Measurements from ENCODE around the gene CAPN5.

The CAPN5 gene

GRCh38 chr11:77129069-77129841 is 62.5 kb downstream of the CAPN5 start:
- TF ChIP-seq CTCF (IDR thresholded peaks at IDR 0.05) = no peak
- no peak for TF ChIP-seq ZFX (IDR thresholded peaks at IDR 0.05; ENCODE audit: borderline replicate concordance)
- no peak overlapping the region for H3K27ac ChIP-seq

- TF ChIP-seq ZFX (IDR thresholded peaks at IDR 0.05; ENCODE audit: borderline replicate concordance) (no peak), CTCF (IDR thresholded peaks at IDR 0.05) (no peak)
- H3K27ac ChIP-seq = no peak overlapping the region
These were observed 63.3 kb downstream of the CAPN5 start for GRCh38 chr11:77129842-77130756.

- H3K27ac ChIP-seq = no peak overlapping the region
- TF ChIP-seq ZFX (IDR thresholded peaks at IDR 0.05; ENCODE audit: borderline replicate concordance) = no peak
These were observed 64.2 kb downstream of the CAPN5 start for GRCh38 chr11:77130763-77131513.

GRCh38 chr11:77131560-77131959 is 64.8 kb downstream of the CAPN5 start:
- no peak for TF ChIP-seq CTCF (IDR thresholded peaks at IDR 0.05)
- TF ChIP-seq ZFX (IDR thresholded peaks at IDR 0.05; ENCODE audit: borderline replicate concordance) = no peak
- no peak overlapping the region for H3K27ac ChIP-seq

GRCh38 chr11:77135069-77135468 is 68.3 kb downstream of the CAPN5 start:
- TF ChIP-seq CTCF (IDR thresholded peaks at IDR 0.05) (no peak), ZFX (IDR thresholded peaks at IDR 0.05; ENCODE audit: borderline replicate concordance) (no peak)
- H3K27ac ChIP-seq = no peak overlapping the region

GRCh38 chr11:77136074-77136473 is 69.3 kb downstream of the CAPN5 start:
- no peak for TF ChIP-seq ZFX (IDR thresholded peaks at IDR 0.05; ENCODE audit: borderline replicate concordance)
- TF ChIP-seq CTCF (IDR thresholded peaks at IDR 0.05) = no peak
- no peak overlapping the region for H3K27ac ChIP-seq

- TF ChIP-seq ZFX (IDR thresholded peaks at IDR 0.05; ENCODE audit: borderline replicate concordance) (no peak), CTCF (IDR thresholded peaks at IDR 0.05) (no peak)
- H3K27ac ChIP-seq = no peak overlapping the region
These were observed 70.1 kb downstream of the CAPN5 start for GRCh38 chr11:77136784-77137420.
